HG02973 (cell line): Measurements from ENCODE around the gene MYL11.
A peak's percentile ranks its signal among the peaks of the same experiment; 100 is the strongest.

Experiments used
- ATAC-seq: cut with Tn5 transposase; IDR thresholded peaks from one replicate; pipeline ENCODE4 v1.9.1; 2021; ENCODE audit warnings: moderate library complexity; ENCODE audit not compliant: unreplicated experiment

Gene MYL11

DNA sequence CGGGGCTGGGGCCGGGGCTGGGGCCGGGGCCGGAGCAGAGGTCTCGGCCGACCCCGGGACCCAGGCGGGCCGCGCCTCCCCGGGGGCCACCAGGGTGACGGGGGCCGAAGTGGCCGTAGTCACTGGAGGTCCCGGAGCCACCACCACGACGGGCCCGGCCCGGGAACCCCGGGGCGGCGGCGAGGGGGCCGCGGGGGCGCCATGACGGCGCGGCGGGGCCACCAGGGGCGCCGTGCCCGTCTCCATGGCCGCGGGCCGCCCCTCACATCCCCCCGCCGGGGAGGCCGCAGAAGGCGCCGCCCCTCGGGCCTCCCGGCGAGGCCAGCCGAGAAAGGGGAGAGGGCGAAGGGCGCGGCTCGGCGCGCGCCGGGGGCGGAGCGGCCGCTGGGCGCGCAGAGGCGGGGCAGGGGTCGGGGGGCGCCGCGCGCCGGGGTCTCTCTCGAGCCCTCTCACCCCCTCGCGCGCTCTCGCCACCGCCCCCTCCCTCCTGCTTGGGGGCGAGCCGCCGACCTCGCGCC, 4.6 kb upstream of the MYL11 start:
- peak; percentile 4 for ATAC-seq

DNA sequence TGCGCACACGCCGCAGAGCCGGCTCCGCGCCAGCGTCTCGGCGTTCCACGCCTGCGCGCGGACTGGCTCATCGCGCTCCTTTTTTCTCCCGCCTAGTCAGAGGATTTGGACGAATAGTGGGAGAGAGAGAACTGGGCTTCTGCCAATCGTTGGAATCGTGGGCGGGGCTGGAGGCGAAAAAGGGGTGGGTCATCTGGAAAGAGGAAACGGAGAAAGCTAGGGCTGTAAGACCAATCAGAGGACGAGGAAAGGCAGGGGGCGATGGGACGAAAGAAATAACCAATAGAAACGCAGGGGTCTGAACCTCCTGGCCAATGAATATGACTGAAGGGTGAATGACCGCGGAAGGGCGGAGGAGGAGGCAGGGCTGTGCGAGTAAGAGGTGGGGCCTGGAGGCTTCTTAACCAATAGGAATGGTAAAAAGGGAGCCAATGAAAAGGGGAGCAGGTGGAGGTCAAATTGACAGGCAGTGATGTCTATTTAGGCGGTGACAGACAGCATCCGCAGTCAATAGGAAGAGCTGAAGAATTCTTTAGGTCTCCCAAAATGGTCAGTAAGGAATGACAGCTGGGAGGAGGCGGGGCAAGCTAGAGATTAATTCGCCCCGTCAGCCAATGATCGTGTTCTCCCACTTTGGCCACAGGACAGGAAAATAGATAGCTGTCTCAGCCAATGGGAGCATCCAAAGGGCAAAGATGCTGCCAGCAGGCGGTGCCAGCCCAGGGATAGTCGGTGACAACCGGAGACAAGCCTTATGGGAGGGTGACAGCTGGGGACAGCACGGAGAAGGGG, 4.0 kb upstream of the MYL11 start, which contains the start of gene TBC1D10B:
TBC1D10B (minus strand) TSS at position 39 of the 792 bp plus-strand sequence. CDS start 311 bp downstream, outside the sequence.
- ATAC-seq: peak; percentile 77

DNA sequence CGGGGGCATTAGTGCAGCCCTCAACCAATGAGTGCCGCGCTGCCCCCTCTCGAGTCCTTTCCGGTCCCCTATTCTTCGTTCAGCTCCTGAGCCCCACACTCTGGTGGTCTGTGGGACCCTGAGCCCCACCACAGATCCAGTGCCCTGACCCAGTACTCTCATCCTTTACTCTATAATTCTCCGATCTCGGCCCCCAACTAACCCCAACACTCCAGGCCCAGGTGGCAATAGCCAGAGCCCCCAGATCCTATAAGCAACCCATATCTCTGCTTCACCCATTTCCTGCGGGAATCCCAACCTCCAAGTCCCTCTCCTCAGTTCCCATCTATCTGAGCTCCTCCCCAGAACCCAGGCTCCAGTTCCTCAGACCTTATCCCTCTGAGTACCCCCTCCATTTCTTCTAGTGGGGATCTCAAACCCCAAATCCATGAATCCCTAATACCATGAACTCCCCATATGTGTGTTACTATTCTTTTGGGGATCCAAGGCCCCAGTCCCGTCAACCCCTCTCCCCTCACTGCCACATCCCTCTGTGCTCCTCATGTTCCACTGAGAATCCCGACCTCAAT, 3.3 kb upstream of the MYL11 start:
- no peak for ATAC-seq

DNA sequence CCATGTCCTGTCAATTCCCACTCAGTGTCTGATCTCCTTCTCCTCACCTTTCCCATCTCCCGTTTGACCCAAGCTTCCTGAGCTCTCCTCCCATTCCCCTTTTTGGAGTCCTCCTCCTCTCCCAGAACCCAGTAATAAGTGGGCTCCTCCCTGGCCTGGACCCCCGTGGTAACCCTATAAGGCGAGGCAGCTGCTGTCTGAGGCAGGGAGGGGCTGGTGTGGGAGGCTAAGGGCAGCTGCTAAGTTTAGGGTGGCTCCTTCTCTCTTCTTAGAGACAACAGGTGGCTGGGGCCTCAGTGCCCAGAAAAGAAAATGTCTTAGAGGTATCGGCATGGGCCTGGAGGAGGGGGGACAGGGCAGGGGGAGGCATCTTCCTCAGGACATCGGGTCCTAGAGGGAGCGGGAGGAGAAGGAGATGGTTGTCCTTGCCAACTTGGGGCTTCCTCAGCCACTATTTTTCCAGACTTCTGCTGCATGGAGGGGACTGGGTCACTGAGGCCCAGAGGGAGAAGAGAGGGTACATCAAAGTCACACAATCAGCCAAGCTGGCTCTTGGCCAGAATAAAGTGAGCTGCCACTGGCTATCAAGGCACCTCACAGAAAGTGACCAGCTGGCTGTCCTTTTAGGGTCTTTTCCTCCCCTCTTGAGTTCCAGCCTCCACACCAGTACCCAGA, 2.4 kb upstream of the MYL11 start:
- ATAC-seq: no peak

DNA sequence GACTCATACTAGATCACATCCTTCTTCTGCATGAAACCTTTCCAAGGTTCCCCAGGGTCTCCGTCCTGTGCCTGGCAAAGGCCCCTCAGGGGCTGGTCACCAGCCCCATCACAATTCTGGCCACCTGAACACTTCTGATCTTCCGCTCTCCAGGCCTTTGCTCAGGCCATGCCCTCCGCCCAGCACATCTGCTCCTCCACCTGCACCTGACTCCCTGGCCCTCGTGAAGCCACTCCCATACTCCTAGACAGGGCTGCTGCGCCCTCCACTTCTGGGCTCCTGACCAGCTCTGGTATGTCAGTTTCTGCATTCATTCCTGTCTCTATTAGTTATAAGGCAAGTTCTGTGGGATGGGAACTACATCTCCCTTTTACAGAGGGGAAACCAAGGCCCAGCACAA, 1.9 kb upstream of the MYL11 start:
- no peak for ATAC-seq

DNA sequence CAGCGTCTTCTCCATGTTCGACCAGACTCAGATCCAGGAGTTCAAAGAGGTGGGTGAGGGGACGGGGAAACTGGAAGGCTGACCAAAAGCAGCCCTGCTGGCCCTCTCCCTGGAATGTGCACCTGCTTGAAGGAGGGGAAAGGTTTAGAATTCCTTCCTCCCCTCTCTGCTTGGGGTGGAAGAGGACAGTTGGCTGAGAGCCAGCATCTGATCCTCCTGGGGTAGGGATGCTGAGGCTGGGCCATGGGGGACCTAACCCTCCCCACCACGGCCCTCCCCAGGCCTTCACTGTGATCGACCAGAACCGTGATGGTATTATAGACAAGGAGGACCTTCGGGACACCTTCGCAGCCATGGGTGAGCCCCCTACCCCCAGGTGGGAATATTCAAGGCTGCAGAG, 1.3 kb downstream of the MYL11 start:
- no peak for ATAC-seq

DNA sequence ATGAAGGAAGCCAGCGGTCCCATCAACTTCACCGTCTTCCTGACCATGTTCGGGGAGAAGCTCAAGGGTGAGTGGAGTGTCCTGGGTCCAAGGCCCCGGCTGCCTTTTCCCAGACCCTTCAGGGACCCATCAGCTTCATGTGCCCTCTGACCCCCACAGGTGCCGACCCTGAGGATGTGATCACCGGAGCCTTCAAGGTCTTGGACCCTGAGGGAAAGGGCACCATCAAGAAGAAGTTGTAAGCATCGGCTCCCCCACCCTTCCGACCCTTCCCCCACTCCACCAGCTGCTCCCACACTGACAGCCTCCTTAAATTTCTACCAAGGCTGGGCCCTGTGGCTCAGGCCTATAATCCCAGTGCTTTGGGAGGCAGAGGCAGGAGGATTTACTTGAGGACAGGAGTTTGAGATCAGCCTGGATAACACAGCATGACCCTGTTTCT, 1.9 kb downstream of the MYL11 start:
- no peak for ATAC-seq

DNA sequence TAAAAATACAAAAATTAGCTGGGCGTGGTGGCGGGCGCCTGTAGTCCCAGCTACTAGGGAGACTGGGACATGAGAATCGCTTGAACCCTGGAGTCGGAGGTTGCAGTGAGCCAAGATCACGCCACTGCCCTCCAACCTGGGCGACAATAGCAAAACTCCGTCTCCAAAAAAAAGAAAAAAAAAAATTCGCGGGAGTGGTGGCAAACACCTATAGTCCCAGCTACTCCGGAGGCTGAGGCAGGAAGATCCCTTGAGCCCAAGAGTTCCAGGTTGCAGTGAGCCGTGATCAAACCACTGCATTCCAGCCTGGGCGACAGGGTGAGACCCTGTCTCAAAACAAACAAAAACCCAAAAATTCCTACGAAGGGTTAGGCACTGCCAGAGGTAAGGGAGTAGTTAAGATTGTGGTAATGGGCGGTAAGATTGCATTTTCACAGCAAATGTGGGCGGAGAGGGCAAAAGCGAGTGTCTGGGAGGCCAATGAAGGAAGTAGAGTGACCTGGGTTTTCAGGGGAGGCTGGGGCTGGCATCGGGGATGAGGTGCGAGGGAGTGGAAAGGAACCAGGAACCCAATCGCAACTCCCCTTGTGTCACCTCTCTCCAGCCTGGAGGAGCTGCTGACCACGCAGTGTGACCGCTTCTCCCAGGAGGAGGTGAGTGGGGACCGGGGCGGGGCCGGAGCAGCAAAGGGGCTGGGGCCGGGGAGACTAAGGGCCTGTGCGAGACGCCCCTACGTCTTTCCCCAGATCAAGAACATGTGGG, 2.6 kb downstream of the MYL11 start:
- ATAC-seq: peak; percentile 2

DNA sequence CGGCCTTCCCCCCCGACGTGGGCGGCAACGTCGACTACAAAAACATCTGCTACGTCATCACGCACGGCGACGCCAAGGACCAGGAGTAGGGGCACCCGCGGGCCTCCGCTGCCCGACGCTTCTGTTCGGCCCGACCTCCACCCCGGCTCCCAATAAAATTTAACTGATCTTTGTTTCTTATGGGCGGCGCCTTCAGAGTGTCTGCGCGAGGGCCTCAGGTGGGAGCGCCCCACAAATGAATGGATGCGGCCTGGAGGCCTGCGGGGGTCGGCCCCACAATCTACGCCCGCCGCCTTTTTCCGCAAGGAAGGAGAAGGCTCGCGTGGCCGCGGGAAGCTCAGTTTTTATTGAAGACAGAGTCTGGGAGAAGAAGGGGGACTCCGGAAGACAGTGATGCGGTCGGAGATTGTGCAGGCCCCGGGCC, 3.2 kb downstream of the MYL11 start:
- peak; percentile 7 for ATAC-seq

DNA sequence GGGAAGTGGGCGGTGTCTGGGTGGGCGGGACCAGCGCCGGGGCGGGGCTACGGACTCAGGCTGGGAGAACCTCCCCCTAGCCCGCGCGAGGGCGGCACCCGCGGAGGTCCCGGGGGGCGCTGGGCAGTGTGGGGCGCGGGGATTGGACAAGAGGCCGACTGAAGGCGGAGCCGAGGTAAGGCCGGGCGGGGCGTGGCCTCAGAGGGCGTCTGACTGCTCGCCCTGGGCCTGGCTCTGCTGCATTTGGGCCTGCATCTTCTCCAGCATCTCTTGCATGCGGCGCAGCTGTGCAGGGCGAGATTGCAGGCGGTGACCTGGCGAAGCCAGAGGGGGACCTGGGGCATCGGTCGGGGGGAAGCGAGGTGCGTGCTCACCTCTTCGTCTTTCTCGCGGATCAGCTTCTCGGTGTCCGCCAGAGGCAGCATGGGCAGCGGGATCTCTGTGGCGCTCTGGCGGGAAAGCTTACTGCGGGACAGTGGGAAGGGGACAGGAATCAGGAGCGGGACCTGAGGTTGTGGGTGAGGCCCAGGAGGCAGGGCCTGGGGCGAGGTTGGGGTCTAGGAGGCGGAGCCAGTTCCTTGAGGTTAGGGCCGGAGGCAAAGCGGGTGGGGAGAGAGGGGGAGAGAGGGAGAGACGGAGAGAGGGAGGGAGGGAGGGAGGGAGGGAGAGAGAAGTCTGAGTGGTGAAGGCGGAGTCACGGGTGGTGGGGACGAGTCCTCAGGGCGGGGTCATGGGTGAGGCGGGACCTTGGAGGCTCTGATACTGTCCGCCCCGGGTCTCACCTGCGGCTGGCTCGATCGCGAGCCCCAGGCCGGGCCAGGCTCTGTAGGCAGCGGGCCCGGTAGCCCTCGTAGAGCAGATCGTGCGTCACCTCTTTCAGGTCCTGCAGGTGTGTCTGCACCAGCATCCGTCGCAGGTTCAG, 3.9 kb downstream of the MYL11 start:
- ATAC-seq: peak; percentile 78

DNA sequence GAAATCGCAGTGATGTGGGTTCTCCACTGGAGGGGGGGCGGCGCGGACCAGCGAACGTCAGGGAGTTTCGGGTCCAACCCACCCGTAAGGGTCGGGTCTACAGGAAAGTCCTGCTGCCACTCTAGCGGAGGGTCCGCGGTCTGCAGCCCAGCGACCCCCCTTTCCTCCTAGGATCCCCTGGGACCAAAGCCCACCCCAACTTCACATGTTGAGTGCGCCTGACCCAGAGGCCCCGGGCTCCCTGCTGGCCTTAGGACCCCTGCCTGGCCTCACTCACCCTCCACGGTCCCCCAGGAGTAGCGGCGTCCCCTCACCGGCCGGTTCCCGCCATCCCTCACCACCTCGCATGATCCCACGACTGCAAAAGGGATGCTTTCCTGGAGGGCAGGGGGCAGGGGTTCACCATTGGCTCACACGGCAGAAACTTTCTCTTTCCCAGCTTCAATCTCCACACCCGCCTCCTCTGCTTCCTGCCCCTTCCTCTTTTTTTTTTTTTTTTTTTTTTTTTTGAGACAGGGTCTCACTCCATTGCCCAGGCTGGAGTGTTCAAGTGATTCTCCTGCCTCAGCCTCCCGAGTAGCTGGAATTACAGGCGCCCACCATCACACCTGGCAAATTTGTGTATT, 4.7 kb downstream of the MYL11 start:
- ATAC-seq: no peak

DNA sequence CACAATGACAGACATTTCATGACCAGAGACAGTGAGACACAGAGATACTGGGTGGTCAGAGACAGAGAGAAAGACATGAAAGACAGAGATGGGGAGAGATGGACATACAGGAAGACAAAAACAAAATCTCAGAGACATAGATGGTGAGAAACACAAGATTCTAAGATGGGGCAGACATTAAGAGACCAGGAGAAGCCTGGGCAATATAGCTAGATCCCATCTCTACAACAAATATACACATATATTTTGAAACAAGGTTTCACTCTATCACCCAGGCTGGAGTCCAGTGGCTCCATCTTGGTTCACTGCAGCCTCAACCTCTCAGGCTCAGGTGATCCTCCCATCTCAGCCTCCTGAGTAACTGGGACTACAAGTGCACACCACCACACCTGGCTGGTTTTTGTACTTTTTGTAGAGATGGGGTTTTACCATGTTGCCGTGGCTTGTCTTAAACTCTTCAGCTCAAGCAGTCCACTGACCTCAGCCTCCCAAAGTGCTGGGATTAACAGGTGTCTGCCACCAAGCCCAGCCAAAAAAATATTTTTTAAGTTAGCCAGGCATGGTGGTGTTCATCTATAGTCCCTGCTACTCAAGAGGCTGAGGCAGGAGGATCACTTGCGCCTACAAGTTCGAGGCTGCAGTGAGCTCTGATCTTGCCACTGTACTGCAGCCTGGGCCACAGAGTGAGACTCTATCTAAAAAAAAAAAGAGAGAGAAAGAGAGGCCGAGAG, 5.6 kb downstream of the MYL11 start:
- no peak for ATAC-seq

DNA sequence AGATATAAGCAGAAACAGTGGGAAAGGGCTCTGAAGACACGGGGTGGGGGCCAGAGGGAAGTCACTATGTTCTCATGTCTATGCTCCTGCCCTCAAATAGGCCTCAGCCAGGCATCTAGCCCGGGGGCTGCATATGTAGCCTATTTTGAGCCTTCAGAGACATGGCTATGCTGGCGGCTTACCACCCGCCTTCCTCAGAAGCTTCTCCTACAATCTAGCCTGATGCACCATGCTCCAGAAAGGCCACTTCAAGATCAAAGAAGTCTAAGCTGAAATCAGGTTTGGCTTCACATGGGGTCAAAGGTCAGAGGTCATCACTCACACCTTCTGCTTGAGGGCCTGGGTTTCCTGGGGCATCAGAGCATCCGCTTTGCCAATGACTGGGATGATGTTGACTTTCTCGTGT, 6.2 kb downstream of the MYL11 start:
- ATAC-seq: no peak

DNA sequence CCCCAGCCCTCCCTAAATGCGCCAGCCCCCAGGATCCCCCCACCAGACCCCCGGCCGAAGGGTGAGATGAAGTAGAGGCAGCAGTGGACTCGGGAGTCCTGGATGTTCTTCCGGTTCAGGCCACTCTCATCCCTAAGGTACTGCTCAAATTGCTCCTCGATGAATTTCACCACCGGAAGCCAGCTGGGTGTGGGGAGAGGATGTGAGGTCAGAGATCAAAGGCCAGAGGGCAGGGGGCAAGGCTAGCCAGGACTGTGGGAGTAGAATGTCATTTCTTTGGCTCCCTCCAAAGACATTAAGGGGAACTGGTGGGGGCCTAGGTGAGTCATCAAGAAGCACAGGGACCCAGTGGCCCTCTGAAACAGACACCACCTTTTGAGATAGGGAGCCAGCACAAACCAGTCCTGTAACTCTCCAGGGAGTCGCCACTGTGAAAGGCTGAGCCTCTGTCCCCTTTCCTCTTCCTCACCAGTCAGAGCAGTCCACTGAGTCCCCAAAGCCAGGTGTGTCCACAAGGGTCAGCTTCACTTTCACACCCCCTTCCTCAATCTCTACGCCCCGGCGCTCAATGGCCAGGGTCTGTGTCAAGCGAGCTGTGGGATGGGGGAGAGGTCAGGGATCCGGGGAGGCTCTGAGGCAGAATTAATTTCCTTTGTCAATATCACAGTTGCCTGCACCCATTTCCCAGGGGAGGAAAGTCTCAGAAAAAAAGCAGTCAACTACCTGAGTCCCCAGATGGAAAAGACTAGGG, 6.9 kb downstream of the MYL11 start:
- no peak for ATAC-seq

DNA sequence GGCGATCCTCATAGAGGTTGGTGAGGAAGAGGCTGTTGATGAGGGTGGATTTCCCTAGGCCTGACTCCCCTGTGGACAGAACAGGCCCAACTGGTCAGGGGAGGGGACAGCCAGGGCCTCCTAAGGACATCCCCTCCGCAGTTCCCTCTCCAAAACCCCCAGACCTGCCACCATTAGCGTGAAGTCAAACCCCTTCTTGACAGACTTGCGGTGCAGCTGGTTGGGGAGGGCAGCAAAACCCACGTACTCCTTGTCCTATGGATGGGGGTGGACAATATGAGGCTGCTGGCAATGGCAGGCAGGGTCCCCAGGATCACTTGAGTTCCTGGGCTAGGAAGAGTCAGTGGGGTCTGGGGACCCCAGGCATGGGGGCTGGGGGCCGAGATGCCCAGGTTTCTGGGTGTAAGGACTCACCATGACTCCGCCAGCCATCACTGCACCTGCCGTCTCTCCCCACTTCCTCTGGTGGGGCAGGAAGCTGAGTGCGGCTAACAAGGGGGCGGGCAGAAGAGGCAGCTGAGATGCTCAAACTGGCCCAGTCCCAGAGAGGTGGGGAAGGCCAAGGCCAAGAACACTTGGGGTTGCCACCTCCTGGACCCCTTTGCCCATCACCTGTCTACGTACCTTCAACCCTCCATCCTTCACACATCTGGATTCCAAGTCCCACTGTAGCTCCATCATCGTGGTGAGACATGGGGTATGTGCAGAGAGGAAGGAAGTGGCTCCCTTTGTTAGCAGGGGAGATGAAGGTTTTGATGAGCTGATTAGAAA, 7.7 kb downstream of the MYL11 start, which contains the start of gene SEPTIN1:
SEPTIN1 (minus strand) TSS at position 451 of the 771 bp plus-strand sequence; CDS start at position 432, 19 bp downstream.
- no peak for ATAC-seq

DNA sequence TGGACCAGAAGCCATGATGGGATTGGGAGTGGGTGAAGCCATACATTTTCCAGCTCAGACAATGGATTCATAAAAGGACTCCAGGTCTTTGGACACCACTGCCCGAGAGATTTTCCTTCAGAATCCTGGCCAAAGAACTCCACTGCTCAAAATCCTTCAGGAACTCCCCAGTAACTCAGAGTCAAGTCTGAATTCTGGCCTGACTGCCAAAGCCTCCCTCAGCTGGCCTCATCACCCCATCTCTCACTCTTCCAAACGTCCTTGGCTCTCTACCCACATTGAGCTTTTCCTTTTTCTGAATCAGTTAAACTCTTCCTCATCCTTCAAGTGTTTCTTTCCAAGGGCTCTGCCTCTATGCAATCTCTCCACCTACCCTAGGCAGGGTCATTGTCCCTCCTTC, 8.9 kb downstream of the MYL11 start:
- ATAC-seq: no peak

DNA sequence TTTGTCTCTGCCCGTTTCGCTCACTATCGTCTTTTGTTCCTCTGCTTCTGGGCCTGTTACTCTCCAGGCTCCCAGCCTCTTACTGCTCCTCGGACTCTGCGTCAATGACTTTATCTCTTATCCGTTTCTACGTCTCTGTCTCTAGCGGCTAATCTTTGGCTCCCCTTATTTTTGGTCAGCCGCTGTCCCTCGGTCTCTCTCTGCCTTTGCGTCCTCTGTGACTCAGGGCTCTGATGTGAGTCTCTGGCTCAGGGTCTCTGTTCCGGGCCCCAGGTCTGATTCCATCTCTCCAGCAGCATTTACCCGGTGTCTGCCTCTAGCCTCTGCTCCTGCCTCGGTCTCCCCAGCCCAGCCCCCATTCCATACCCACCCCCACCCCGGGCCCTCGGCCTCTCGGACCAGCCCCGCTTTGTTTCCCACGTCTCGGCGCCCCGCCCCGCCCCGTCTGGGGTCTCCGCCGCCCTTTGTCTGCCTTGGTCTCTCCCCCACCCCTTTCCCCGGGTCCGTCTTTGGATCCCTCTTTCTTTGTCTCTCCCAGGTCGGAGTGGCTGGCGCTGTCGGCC, 20.1 kb downstream of the MYL11 start:
- ATAC-seq: no peak
